Neural progenitor cell (in vitro differentiated cells): ENCODE data around the gene DNAJC19. TPM values are rescaled to one million over a fixed set of nuclear protein-coding genes. Genes with fewer than 3 reads are reported as not detected.

ENCODE experiments used
- DNase-seq: peaks from one replicate; pipeline ENCODE4 v3.0.0-alpha.2; 2016; ENCODE audit warnings: low spot score
- H2AFZ ChIP-seq: fragments of 200-600 bp; sonication (generic); replicated peaks from 2 replicates; pipeline ENCODE4 v1.6.1; 2016; ENCODE audit warnings: antibody characterized with exemption
- H3F3A ChIP-seq: fragments of 200-600 bp; sonication (generic); 2 replicates; pipeline ENCODE4 v1.6.1; 2016; ENCODE audit warnings: antibody characterized with exemption, low read depth
- H3K27ac ChIP-seq: fragments of 200-600 bp; sonication (generic); 2 replicates; pipeline ENCODE4 v1.5.1; 2016; ENCODE audit warnings: mild to moderate bottlenecking
- H3K27me3 ChIP-seq: fragments of 200-600 bp; sonication (generic); 2 replicates; pipeline ENCODE4 v1.6.1; 2016; ENCODE audit warnings: mild to moderate bottlenecking, moderate library complexity
- H3K36me3 ChIP-seq: fragments of 200-600 bp; sonication (generic); 2 replicates; pipeline ENCODE4 v1.5.1; 2016
- H3K4me1 ChIP-seq: fragments of 200-600 bp; sonication (generic); 2 replicates; pipeline ENCODE4 v1.6.1; 2016; ENCODE audit warnings: mixed run types
- H3K4me2 ChIP-seq: fragments of 200-600 bp; sonication (generic); 2 replicates; pipeline ENCODE4 v1.6.1; 2016
- H3K4me3 ChIP-seq: fragments of 200-600 bp; sonication (generic); 2 replicates; pipeline ENCODE4 v1.5.1; 2016
- H3K79me2 ChIP-seq: fragments of 200-600 bp; sonication (generic); 2 replicates; pipeline ENCODE4 v1.6.1; 2016; ENCODE audit warnings: low read depth
- H3K9ac ChIP-seq: fragments of 200-600 bp; sonication (generic); 2 replicates; pipeline ENCODE4 v1.6.1; 2016
- H3K9me3 ChIP-seq: fragments of 200-600 bp; sonication (generic); 2 replicates; pipeline ENCODE4 v1.5.1; 2016; ENCODE audit warnings: low read depth
- H4K20me1 ChIP-seq: fragments of 200-600 bp; sonication (generic); 2 replicates; pipeline ENCODE4 v1.6.1; 2016; ENCODE audit warnings: low read depth
- H3K27ac Mint-ChIP-seq: 3 replicates; pipeline ENCODE4 v1.8.0; 2021; ENCODE audit warnings: mixed read lengths
- H3K27me3 Mint-ChIP-seq: 2 replicates; pipeline ENCODE4 v1.8.0; 2022; ENCODE audit warnings: low read depth, mild to moderate bottlenecking, inconsistent platforms, moderate library complexity, mixed read lengths; ENCODE audit not compliant: insufficient read depth
- H3K36me3 Mint-ChIP-seq: 3 replicates; pipeline ENCODE4 v1.8.0; 2021; ENCODE audit warnings: mixed read lengths
- H3K4me1 Mint-ChIP-seq: 3 replicates; pipeline ENCODE4 v1.8.0; 2021; ENCODE audit warnings: mixed read lengths
- H3K4me3 Mint-ChIP-seq: 3 replicates; pipeline ENCODE4 v1.8.0; 2021; ENCODE audit warnings: mild to moderate bottlenecking, moderate library complexity, mixed read lengths
- H3K9me3 Mint-ChIP-seq: 3 replicates; pipeline ENCODE4 v1.8.0; 2020; ENCODE audit warnings: mixed read lengths
- EZH2 ChIP-seq: fragments of 200-600 bp; sonication (generic); IDR thresholded peaks from 2 replicates; pipeline ENCODE4 v1.6.1; 2017; ENCODE audit warnings: antibody characterized with exemption, mild to moderate bottlenecking, moderate library complexity
- EZH2phosphoT487 ChIP-seq: fragments of 200-600 bp; sonication (generic); IDR thresholded peaks from 2 replicates; pipeline ENCODE4 v1.6.1; 2017; ENCODE audit warnings: antibody characterized with exemption
- total RNA-seq: library from RNA; depleted of rRNA; stranded (reverse); fragments of >200 nt; gene quantifications from 2 replicates; pipeline ENCODE4 v1.2.3, GENCODE V29; 2015; ENCODE audit warnings: low replicate concordance
- TF ChIP-seq, protein P1 (sequence below): fragments of 200-600 bp; sonication (generic); IDR thresholded peaks from 2 replicates; pipeline ENCODE4 v1.5.1; 2017; ENCODE audit warnings: antibody characterized with exemption, mild to moderate bottlenecking

Gene DNAJC19
- total RNA-seq, 1 donor from 2014 or later: 108 TPM

DNA sequence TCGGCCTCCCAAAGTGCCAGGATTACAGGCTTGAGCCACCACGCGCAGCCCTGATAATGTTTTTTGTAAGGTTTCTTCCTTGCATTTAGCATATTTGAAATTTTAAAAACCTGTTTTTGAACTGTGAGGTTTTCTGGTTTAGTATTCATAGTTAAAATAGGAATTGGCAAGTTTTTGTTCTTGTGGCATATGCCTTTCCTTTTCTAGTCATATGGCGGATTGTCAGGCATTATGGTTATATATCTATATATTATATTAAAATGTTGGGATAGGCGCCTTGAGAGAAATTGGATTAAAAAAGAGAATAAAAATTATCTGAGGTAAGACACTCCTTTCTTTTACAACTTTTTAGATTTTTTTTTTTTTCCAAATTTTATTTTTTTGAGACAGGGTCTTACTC lies 48.7 kb downstream of the DNAJC19 start:
- no peak overlapping the region for H2AFZ ChIP-seq

DNA sequence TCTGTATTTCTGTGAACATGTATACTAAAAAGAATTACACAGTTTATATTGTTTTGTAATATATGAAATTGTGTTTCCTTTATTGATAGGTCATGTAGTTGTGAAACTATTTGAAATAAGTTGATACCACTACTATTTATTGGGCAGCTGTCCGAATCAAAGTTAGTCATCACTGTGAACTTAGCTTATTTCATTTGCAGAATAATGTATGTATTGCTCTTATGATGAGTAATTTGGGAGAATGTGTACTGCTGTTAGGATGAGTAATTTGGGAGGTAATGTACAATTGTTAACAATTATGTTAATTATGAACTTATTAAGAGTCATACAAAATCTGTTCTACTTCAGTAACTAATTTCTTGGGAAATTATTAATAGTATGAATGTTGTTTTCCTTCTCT lies 54.9 kb downstream of the DNAJC19 start:
- Histone ChIP-seq H4K20me1 (peaks cover 97% of the 10 kb centered on the region), H3F3A (no peaks in the 10 kb centered on the region), H3K36me3 (peaks cover 10% of the 10 kb centered on the region), H3K79me2 (peaks cover 100% of the 10 kb centered on the region), H3K4me2 (no peak overlapping the region), H3K9me3 (no peaks in the 10 kb centered on the region), H3K9ac (no peak overlapping the region), H3K4me1 (no peaks in the 10 kb centered on the region), H3K27me3 (no peaks in the 10 kb centered on the region), H3K27ac (no peak overlapping the region), H3K4me3 (no peak overlapping the region), H2AFZ (no peak overlapping the region)
- Mint-ChIP-seq H3K4me1 (peaks cover 12% of the 10 kb centered on the region), H3K9me3 (no peaks in the 10 kb centered on the region), H3K27me3 (no peaks in the 10 kb centered on the region), H3K27ac (no peak overlapping the region), H3K36me3 (peaks cover 28% of the 10 kb centered on the region), H3K4me3 (no peak overlapping the region)
- no peak for DNase-seq
- TF ChIP-seq EZH2phosphoT487 (no peak), EZH2 (no peak)
- TF ChIP-seq, protein P1, sequence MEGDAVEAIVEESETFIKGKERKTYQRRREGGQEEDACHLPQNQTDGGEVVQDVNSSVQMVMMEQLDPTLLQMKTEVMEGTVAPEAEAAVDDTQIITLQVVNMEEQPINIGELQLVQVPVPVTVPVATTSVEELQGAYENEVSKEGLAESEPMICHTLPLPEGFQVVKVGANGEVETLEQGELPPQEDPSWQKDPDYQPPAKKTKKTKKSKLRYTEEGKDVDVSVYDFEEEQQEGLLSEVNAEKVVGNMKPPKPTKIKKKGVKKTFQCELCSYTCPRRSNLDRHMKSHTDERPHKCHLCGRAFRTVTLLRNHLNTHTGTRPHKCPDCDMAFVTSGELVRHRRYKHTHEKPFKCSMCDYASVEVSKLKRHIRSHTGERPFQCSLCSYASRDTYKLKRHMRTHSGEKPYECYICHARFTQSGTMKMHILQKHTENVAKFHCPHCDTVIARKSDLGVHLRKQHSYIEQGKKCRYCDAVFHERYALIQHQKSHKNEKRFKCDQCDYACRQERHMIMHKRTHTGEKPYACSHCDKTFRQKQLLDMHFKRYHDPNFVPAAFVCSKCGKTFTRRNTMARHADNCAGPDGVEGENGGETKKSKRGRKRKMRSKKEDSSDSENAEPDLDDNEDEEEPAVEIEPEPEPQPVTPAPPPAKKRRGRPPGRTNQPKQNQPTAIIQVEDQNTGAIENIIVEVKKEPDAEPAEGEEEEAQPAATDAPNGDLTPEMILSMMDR: no peak

More for the DNA sequence above, 48.7 kb downstream of the DNAJC19 start:
- Histone ChIP-seq H3K27ac (no peak overlapping the region), H3K36me3 (peaks cover 10% of the 10 kb centered on the region), H3K9me3 (no peaks in the 10 kb centered on the region), H3F3A (no peaks in the 10 kb centered on the region), H3K4me1 (no peaks in the 10 kb centered on the region), H3K27me3 (no peaks in the 10 kb centered on the region), H3K79me2 (peaks cover 100% of the 10 kb centered on the region), H3K9ac (no peak overlapping the region), H3K4me3 (no peak overlapping the region), H4K20me1 (peaks cover 81% of the 10 kb centered on the region), H3K4me2 (no peak overlapping the region)
- Mint-ChIP-seq H3K27ac (no peak overlapping the region), H3K4me1 (no peaks in the 10 kb centered on the region), H3K4me3 (no peak overlapping the region), H3K9me3 (no peaks in the 10 kb centered on the region), H3K36me3 (peaks cover 35% of the 10 kb centered on the region), H3K27me3 (no peaks in the 10 kb centered on the region)
- TF ChIP-seq EZH2 (no peak), EZH2phosphoT487 (no peak)
- TF ChIP-seq, protein P1: no peak
- no peak for DNase-seq

Other genes with a start within 250 kb of the DNAJC19 start
- 308 and 412 TPM in 2 replicates for gene FXR1, start 77.1 kb downstream of the DNAJC19 start, total RNA-seq